COR-L47 (cell line): Measurements from ENCODE around the gene THOC5.
A peak's percentile ranks its signal among the peaks of the same experiment; 100 is the strongest.
"Not testable (repeated sequence)": the region's sequence is repeated elsewhere in the genome, so short reads cannot be mapped to it uniquely, and the experiment has no call there.

Source experiments
- DNase-seq: peaks from one replicate; lab custom pipeline; 2025; lab: John Stamatoyannopoulos, UW

THOC5 gene

DNA sequence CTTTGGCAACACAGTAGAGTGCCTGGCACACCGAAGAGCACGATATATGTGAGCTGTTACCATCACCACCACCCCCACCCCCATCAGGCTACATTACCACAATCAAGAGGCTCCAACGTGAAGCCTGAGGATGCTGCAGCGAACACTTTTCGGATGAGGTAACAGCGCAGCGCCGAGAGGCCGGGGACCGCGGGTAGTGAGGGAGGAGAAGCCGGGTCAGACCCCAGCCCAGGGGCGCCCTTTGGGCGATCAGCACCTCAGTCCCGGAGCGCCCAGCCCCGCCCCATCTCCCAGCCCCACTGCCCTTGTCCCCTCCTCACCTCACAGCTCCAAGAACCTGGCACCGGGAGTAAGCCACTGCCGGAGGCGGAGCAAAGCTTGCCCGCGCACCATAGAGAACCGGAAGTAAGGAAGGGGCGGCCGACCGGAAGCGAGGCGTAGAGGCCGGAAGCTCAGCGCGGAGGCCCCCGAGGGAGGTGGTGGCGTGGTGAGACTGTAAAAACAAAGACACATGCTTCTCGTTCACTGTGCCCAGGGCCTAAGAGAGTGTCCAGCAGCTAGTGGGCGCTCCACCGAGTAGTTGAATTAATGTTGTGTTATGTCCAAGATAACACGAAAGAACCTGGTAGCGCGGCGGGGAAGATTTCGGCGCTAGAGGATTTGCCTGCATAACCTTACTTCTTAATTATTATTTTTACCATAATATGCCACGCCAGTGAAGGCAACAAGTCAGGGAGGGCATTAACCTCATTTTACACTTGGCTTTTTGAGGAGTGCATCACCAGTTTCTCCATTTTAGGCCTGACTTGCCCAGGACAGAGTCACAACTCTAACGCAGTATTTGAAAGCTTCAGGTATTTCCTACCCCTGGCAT lies at the start of gene THOC5:
THOC5 (minus strand) TSS at position 407 of the 874 bp plus-strand sequence. CDS start 4,610 bp downstream, outside the sequence.
- peak; percentile 97 for DNase-seq

DNA sequence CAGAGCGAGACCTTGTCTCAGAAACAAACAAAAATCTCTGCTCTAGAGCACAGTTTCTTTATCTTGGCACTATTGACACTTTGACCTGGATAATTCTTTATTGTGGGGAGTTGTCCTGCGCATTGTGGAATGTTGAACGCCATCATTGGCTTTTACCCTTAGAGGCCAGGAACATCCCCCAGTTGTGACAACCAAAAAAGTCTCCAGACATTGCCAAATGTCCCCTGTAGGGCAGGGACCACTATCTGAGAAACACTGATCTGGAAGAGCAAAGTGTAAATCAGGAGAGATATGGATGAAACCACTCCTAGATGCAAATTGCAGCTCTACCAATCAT lies 45.1 kb upstream of the THOC5 start:
- no peak for DNase-seq

DNA sequence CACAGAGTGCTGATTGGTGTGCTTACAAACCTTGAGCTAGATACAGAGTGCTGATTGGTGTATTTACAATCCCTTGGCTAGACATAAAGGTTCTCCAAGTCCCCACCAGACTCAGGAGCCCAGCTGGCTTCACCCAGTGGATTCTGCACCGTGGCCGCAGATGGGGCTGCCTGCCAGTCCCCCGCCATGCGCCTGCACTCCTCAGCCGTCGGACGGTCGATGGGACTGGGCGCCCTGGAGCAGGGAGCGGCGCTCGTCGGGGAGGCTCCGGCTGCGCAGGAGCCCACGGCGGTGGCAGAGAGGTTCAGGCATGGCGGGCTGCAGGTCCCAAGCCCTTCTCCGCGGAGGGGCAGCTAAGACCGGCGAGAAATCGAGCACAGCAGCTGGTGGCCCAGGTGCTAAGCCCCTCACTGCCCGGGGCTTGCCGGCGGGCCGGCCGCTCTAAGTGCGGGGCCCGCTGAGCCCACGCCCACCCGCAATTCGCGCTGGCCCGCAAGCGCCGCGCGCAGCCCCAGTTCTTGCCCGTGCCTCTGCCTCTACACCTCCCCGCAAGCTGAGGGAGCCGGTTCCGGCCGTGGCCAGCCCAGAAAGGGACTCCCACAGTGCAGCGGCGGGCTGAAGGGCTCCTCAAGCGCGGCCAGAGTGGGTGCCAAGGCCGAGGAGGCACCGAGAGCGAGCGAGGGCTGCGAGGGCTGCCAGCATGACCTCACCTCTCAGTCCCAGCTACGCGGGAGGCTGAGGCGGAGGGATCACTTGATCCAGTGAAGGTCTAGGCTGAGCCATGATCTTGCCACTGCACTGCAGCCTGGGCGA lies 44.5 kb upstream of the THOC5 start:
- DNase-seq, result not testable (repeated sequence)

DNA sequence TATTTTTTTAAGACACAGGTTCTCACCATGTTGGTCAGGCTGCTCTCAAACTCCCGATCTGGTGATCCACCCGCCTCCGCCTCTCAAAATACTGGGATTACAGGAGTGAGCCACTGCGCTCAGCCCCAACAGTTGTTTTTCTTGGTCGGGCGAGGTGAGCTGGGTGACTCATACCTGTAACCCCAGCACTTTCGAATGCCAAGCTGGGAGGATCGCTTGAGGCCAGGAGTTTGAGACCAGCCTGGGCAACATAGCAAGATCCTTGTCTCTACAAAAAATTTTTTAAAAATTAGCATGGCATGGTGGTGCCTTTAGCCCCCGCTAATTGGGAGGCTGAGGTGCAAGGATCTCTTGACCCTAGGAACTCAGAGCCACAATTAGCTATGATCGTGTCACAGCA lies 42.9 kb upstream of the THOC5 start:
- no peak for DNase-seq

DNA sequence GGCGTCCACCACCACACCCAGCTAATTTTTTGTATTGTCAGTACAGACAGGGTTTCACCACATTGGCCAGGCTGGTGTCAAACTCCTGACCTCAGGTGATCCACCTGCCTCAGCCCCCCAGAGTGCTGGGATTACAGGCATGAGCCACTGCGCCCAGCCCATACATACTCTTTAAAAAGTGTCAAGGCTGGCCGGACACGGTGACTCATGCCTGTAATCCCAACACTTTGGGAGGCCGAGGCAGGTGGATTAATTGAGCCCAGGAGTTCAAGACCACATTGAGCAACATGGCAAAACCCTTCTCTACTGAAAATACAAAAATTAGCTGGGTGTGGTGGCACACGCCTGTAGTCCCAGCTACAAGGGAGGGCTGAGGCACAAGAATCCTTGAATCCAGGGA lies 40.9 kb upstream of the THOC5 start:
- DNase-seq, result not testable (repeated sequence)

DNA sequence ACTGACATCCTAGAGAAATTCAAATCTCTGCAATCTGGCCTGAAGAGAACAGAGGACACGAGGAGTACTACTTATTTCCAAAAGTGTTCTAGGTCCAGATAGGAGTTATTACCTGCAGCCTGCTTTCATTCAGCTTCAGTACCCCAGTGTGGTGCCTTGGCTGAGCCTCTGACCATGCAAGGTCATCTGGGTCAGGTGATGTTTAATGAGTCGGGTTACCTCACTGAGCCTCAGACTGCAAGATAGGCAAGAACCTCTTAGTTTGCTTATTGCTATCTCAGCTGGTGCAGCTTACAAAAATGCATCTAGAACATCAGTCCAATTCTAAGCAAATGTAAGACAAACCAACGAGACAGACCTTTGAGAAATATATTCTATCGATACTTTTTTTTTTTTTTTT lies 40.4 kb upstream of the THOC5 start:
- no peak for DNase-seq

DNA sequence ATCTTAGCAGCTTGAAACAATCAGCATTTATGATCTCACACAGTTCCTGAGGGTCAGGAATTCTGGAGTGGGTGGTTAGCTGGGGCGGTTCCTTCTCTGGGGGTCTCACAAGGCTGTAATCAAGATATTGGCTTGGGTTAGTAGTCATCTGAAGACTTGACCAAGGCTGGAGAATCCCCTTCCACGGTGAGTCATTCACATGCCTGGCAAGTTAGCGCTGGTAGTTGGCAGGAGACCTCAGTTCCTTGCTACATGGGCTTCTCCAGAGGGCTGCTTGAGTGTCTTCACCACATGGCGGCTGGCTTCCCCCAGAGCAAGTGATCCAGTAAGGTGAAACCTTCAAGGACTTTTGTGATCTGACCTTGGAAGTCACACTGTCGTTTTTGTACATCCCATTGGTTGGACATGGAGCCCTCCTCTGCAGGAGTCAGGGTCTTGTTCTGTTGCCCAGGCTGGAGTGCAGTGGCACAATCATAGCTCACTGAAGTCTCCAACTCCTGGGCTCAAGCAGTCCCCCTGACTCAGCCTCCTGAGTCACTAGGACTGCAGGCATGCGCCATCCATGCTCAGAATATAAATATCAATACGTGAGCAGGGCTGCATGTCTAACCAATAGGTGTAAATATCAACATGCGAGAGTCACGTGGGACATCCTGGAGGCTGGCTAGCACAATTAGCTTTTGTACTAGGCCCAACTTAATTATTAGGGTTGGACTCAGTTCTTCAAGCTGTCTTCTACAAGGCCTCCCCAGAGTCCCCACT lies 34.6 kb upstream of the THOC5 start:
- DNase-seq, result no peak

DNA sequence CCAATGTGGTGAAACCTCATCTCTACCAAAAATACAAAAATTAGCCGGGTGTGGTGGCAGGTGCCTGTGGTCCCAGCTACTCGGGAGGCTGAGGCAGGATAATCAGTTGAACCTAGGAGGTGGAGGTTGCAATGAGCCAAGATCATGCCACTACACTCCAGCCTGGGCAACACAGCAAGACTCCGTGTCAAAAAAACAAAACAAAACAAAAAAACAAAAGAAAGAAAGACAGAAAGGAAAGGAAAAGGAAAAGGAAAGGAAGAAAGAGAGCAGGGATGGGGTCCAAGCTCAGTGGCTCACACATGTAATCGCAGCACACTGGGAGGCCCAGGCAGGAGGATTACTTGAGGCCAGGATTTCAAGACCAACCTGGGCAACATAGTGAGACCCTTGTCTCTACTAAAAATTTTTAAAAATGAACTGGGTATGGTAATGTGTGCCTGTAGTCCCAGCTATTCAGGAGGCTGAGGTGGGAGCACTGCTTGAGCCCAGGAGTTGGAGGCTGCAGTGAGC lies 32.7 kb upstream of the THOC5 start:
- DNase-seq, result not testable (repeated sequence)

DNA sequence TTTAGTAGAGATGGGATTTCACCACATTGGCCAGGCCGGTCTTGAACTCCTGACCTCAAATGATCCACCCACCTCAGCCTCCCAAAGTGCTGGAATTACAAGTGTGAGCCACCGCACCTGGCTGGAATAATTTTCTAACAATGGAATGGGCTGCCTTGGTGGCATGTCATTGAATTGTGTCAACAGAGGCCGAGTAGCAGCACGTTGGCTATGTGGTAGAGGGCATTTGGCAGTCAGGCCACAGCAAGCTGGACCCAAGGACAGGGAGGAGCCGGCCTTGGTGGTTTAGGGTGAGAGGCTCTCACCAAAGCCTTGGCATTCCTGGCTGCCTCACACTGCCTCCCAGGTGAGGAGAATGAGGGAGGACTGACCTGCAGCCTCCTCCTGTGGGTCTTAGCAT lies 31.4 kb upstream of the THOC5 start:
- DNase-seq, result no peak

DNA sequence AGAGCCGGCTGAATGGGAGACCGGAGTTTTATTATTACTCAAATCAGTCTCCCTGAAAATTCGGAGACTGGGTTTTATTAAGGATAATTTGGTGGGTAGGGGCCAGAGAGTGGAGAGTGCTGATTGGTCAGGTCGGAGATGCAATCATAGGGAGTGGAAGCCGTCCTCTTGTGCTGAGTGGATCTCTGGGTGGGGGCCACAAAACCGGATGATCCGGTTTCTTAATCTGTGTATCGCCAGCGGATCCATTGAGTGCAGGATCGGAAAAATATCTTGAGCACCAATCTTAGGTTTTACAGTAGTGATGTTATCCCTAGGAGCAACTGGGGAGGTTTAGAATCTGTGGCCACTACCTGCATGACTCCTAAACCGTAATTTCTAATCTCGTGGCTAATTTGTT lies 28.2 kb upstream of the THOC5 start:
- peak; percentile 25 for DNase-seq

DNA sequence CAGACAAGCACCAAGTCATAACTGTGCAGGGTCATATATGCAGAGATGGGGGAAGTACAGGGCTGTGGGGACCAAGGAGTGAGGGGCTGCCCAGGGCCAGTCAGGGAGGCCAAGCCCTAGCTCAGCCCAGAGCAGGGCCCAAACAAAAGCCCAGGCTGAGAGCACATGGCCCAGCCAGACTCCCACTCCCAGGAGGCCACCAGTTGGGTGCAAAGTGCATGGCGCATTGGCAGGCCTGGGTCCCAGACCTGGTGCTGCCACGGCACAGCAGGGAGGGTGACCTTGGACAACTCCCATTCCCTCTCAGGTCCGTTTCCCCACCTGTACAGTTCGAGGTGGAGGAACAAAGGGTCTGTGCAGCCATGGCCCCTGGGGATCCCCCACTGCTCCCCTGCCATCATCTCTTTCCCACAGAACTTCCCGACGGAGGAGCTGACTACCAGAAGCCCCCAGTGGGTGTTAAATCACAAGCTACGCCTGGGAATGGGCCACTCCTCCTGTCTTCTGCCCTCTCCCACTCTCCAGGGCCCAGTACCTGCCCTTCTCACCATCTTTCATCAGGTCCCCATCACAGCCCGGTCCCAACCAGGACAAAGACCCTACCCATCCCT lies 26.7 kb upstream of the THOC5 start:
- no peak for DNase-seq

DNA sequence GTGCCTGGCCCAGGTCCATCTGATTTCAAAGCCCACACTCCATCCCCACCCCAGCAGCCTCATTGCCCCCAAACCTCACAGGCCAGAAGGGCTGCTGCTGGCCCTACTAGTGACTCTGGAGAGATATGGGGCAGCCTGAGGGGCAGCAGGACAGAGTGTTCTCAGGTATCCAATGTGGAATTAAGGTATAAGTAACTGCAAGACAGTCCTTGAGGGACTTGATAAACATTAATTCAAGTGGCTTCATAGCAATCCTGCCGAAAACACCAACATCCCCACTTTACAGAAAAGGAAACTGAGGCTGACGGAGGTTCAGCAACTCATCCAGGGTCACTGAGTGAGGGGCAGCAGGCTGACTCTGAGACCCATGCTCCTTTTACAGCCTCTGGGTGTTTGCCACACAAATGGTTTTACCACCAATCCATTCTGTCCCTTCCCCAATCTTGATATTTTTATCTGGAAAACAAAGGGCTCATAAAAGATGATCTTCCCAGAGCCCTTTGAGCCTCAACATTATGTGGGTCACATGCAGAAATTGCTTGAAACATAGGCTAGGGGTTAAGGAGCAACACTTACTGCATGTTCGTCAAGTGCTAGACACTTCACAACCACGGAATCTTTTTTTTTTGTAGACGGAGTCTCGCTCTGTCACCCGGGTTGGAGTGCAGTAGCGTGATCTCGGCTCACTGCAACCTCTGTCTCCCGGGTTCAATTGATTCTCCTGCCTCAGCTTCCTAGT lies 25.1 kb upstream of the THOC5 start:
- no peak for DNase-seq

DNA sequence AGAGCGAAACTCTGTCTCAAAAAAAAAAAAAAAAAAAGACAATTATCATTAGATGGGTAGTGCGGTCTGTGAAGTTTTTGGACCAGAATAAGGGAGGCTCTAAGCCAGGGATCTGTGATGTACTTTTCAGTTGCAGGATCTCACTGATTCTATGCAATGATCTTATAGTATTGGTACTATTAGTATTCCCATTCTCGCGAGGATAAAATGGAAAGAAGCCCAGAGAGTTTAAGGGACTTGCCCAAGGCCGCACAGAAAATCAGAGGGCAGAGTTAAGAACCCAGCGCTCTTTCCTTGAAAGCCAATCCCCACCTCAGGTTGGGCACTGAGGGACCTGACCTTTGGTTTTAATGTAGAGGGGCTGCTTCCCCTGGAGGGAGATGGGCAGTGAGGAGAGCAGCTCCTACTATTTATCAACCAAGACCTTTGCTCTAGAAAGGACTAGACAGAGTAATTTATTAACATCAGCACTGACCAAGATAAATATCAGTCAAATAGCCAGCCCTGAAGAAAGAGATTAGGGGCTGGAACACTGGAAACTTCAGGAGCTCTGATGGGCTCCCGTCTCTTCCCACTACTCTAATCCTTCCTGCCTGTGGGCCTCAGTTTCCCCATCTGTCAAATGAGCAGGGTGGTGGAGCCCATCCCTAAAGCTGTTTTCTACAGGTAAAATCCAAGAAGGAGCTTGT lies 21.3 kb upstream of the THOC5 start:
- no peak for DNase-seq

DNA sequence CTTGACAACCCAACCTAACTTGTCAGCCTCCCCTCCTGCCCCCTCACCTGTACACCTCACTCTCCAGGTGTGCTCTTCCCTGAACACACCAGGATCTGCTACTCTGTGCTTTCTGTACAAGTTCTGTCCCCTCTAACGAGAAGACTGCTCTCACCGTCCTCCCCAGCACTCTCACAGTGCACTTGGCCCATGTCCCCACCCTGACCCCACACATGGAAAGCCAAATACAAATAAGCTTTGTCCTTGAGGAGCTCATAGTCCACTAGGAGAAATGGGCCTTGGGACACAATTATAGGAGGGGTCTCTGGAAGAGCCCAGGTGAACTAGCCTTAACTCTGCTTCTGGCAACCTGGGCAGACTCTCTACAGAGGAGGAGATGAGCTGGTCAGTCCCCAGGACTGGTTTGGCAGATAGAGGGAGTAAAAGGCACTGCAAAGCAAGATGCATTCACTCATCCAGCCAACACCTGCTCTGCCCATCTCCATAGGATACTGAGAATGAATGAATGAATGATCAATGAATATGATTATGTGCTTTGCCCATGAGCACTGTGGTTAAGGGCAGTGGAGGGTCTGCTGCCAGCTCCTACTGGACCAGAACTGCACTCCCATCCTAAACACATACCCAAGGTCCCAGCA lies 17.5 kb upstream of the THOC5 start:
- no peak for DNase-seq

DNA sequence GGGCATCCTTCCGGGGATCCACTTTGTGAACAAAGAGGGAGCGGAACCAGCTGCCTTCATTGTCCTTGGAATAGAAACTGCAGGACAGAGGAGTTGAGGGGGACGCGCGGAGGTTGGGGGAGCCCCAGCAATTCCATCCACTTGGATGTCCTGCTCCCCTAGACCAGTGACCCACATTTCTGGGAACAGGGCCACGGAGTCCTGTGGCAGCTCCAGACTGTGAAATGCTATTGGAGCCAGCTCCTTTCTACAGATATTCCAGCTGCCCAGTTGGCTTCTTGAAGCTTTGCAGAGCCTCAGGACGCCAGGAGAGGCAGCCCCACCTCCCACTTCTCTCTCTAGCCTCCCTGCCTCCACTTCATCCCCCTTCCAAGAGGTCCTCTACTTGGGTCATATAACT lies 16.9 kb upstream of the THOC5 start:
- no peak for DNase-seq

DNA sequence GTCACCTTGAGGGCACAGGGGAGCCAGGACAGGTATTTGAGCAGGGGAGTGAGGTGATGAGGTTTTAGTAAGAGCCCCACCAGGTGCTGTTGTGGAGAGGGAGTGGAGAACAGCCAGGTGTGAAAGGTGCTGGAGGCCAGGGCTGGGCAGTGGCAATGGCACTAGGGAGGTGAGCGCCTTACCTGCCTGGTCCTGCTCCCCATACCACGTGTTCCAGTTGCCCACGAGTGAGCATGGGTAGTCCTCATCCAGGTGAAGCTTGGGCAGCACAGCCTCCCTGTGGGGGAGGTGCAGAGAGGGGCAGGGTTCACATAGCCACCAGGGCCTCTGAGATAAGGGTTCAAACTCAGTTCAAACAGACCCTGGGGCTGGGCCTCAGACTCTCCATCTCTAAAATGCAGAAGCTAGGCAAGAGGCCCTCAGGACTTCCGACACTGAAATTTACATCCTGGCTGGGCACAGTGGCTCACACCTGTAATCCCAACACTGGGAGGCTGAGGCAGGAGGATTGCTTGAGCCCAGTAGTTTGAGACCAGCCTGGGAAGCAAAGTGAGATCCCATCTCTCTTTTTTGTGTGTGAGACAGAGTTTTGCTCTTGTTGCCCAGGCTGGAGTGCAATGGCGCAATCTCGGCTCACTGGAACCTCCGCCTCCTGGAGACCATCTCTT lies 15.6 kb upstream of the THOC5 start:
- no peak for DNase-seq

DNA sequence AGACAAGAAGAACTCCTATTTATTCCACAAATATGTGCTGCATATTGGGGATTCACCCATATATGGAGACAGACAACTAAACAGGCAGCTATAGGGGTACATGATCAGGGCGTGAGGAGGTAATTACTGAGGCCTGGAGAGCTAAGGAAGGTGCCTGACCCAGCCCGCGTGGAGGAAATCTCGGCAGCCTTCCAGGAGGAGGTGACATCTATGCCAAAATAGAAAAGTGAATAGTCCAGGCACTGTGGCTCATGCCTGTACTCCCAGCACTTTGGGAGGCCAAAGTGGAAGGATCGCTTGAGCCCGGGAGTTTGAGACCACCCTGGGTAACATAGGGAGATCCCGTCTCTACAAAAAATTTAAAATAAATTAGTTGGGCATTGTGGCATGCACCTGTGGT lies 13.8 kb upstream of the THOC5 start:
- DNase-seq, result no peak

DNA sequence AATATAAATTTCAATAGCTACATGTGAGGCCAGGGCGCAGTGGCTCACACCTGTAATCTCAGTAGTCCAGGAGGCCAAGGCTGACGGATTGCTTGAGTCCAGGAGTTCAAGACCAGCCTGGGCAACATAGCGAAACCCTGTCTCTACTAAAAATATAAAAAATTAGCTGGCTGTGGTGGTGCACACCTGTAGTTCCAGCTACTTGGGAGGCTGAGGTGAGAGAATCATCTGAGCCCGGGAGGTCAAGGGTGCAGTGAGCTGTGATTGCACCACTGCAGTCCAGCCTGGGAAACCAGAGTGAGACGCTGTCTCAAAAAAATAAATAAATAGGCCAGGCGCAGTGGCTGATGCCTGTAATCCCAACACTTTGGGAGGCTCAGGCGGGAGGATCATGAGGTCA lies 13.0 kb upstream of the THOC5 start:
- not testable (repeated sequence) for DNase-seq

DNA sequence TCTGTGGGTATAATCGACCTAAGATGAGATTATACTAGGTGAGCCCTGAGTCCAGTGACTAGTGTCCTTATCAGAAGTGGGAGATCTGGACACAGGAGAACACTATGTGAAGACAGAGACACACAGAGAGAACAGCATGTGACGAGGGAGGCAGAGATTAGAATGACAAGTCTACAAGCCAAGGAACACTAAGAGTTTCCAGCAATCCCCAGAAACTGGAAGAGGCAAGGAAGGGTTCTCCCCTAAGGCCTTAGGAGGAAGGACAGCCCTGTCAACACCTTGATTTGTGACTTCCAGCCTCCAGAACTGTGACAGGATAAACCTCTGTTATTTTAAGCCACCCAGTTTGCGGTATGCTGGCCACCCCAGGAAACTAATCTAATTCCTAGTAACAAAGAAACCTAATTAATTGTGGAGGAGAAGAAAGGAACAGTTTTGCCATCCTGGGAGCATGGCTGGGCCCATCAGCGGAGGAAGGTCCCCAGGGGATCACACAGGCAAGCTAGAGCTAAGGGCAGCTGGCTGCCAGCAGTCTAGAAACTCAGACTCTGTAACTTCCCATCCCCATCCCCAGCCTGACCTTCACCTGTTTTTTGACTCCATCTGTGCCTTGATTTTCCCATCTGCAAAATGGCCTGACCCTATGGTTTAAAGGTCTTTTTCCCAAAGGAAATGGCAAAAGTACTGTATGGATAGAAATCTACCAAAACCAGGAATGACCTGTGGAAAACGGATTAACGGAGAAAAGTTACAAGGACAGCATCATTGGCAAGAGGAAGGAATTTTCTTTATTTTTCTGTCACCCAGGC lies 10.3 kb upstream of the THOC5 start:
- no peak for DNase-seq
